GM12801 (cell line): ENCODE results near the gene UBASH3B.

Experiments
- TF ChIP-seq, protein P1 (sequence below): IDR thresholded peaks from one replicate; pipeline ENCODE4 v1.5.1; 2011; ENCODE audit warnings: control low read depth; ENCODE audit not compliant: insufficient read length; ENCODE audit errors: extremely low read depth

The UBASH3B gene

DNA sequence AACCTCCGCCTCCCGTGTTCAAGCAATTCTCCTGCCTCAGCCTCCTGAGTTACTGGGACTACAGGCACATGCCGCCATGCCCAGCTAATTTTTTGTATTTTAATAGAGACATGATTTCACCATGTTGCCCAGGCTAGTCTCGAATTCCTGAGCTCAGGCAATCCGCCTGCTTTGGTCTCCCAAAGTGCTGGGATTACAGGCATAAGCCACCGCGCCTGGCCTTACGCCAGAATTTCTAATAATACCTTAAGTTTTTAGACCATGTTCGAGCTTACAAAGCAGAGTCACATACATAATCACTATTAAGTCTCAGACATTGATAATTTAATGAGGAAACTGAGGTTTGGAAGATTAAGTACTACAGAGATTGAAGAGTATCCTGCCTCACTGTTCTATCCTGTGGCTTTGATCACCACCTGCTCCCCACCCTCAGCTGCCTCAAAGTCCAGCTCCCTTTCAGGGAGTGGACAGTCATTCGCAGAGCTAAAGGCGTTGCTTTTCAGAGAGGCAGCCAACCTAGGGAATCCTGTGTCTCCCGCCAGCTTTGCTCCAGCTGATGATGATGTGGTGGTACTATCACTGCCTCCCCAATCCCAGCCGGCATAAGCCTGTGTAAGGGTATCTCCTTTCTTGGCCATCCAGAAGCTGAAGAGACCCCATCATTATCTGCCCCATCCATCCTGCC is 7.7 kb downstream of the UBASH3B start:
- TF ChIP-seq, protein P1, sequence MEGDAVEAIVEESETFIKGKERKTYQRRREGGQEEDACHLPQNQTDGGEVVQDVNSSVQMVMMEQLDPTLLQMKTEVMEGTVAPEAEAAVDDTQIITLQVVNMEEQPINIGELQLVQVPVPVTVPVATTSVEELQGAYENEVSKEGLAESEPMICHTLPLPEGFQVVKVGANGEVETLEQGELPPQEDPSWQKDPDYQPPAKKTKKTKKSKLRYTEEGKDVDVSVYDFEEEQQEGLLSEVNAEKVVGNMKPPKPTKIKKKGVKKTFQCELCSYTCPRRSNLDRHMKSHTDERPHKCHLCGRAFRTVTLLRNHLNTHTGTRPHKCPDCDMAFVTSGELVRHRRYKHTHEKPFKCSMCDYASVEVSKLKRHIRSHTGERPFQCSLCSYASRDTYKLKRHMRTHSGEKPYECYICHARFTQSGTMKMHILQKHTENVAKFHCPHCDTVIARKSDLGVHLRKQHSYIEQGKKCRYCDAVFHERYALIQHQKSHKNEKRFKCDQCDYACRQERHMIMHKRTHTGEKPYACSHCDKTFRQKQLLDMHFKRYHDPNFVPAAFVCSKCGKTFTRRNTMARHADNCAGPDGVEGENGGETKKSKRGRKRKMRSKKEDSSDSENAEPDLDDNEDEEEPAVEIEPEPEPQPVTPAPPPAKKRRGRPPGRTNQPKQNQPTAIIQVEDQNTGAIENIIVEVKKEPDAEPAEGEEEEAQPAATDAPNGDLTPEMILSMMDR = no peak

DNA sequence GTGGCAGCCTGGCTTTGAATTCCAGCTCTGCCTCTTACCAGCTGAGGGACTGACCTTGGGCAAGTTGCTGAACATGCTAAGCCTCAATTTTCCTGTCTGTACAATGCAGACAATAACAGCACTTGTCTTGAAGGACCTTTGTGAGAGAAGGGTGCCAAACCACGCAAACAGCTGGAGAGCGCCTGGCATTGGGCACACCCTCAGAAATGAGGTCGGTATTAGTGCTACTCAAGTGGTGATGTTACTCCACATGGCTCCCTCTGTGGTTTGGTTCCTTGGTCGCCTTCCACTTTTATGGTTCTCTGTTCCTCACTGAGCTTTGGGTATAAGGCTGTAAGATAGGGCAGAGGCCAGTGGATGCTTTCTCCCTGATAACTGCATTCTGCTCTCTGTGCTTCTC is 8.2 kb downstream of the UBASH3B start:
- TF ChIP-seq, protein P1 = no peak

DNA sequence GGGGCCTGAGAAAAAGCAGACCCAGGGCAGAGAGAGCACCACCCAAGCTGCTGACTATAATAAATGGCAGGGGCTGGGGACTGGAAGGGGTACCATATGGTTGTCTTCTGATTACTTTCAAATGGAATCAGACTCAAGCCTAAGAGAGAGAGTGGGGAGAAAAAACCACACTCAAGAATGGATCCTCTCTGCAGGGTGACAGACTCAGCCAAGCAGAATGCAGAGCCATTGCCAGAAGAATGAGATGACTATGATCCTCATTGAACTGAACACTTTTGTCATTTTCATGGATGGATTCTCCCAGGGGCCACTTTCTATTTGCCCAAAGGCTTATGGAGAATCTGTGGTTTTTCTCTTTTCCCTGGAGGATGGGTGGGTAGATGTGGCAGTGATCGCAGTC is 8.7 kb downstream of the UBASH3B start:
- TF ChIP-seq, protein P1 = no peak

DNA sequence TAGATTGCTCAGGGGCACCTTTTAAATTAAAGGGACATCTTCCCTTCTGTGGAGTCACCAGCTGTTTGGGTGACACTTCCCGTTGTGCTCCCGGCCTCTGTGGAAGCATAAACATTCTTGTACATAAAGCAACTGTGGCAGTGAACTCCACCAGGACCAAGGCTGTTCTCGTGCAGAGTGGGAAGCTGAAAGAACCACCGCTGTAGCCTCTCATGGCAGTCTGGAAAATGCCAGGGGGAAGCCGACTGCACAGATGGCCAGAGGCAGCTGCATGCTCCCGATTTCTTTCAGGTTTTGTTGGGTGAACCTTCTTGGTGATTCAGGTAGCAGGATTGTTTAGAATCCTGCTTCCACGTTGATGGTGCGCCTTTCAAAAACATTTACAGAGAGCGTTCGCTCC is 10.3 kb downstream of the UBASH3B start:
- TF ChIP-seq, protein P1 = no peak

DNA sequence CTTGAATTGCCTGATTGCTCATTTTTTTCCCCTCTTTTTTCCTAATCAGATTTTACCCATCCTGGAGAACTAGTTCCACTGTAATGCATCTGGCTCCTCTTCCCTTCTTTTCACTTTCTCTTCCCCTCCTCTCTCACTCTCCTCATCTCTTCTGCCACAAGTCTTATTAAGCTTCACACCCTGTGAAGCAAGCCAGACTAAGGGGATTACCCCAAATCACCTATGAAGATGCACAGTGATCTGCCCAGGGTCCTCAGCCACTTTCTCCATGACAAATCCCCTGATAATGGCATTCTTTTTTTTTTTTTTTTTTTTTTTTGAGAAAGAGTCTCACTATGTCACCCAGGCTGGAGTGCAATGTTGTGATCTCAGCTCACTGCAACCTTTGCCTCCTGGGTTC is 11.2 kb downstream of the UBASH3B start:
- TF ChIP-seq, protein P1 = no peak

DNA sequence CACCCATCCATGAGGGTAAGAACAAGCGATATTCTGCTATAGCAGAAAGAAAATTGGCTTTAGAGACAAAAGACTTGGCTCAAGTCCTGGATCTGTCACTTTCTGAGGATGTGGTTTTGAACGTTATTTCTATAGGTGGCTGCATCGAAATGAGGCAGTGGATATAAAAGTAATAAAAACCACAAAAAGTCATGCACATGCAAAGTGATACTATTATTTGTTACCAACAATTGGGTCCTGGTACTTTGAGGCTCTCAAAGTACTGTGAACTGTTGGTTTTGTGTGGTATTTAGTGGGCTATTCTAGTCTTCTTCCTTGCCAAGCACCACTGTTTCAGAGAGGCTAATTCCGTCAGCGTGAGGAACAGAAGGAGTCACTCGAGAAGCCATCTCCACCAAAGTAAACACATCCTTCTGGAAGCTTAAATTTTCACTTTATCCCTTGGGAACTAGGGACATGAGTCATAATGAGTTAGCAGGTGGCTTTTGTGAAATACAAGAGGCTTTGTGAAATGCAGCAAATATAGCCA is 13.1 kb downstream of the UBASH3B start:
- TF ChIP-seq, protein P1 = no peak

DNA sequence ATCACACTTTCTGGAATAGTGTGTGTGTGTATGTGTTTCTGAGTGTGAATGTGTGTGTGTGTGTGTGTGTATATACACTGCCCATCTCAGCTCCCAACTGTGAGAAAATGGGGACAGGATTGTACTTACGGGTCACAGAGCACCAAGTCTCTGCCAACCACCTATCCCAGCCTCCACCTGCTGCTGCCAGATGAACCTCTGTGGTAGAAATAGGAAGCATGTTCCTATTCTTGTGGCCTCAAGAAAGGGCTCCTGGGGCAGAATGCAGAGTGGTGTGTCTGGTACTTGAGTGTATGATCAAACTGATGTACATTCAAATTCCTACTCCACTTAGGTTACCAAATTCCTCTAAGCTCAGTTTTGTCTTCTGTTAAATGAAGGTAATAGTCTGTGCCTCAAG is 14.6 kb downstream of the UBASH3B start:
- TF ChIP-seq, protein P1 = no peak
